ENCODE results near the gene BACH2.

Gene BACH2

GRCh38 chr6:90095788-90096187 is 200.9 kb downstream of the BACH2 start:
- no peak for DNase-seq (ENCODE audit: low read depth)

- DNase-seq (ENCODE audit: low read depth), result no peak
Observed at GRCh38 chr6:90095145-90095544, 201.5 kb downstream of the BACH2 start.

- no peak for DNase-seq (ENCODE audit: low read depth)
Observed at GRCh38 chr6:90093558-90094073, 203.0 kb downstream of the BACH2 start.

- no peak for DNase-seq (ENCODE audit: low read depth)
Observed at GRCh38 chr6:90090866-90091265, 205.8 kb downstream of the BACH2 start.

- DNase-seq (ENCODE audit: low read depth), result no peak
Observed at GRCh38 chr6:90088009-90088408, 208.6 kb downstream of the BACH2 start.

GRCh38 chr6:90087106-90087833 is 209.4 kb downstream of the BACH2 start:
- no peak for DNase-seq (ENCODE audit: low read depth)

GRCh38 chr6:90086517-90086916 is 210.1 kb downstream of the BACH2 start:
- DNase-seq (ENCODE audit: low read depth), result no peak

- no peak for DNase-seq (ENCODE audit: low read depth)
Observed at GRCh38 chr6:90083891-90084290, 212.8 kb downstream of the BACH2 start.

GRCh38 chr6:90082847-90083246 is 213.8 kb downstream of the BACH2 start:
- DNase-seq (ENCODE audit: low read depth), result no peak

GRCh38 chr6:90080876-90081481 is 215.7 kb downstream of the BACH2 start:
- peak; percentile 31 for DNase-seq (ENCODE audit: low read depth)

GRCh38 chr6:90079560-90080490 is 216.8 kb downstream of the BACH2 start:
- DNase-seq (ENCODE audit: low read depth), result no peak

- no peak for DNase-seq (ENCODE audit: low read depth)
Observed at GRCh38 chr6:90078513-90079289, 217.9 kb downstream of the BACH2 start.

- DNase-seq (ENCODE audit: low read depth), result no peak
Observed at GRCh38 chr6:90076511-90077415, 219.9 kb downstream of the BACH2 start.

- DNase-seq (ENCODE audit: low read depth), result no peak
Observed at GRCh38 chr6:90074161-90074850, 222.3 kb downstream of the BACH2 start.

- DNase-seq (ENCODE audit: low read depth), result no peak
Observed at GRCh38 chr6:90072935-90073464, 223.6 kb downstream of the BACH2 start.

GRCh38 chr6:90072501-90072900 is 224.1 kb downstream of the BACH2 start:
- DNase-seq (ENCODE audit: low read depth), result no peak

- no peak for DNase-seq (ENCODE audit: low read depth)
Observed at GRCh38 chr6:90068703-90069523, 227.7 kb downstream of the BACH2 start.

GRCh38 chr6:90068264-90068663 is 228.4 kb downstream of the BACH2 start:
- DNase-seq (ENCODE audit: low read depth), result no peak

GRCh38 chr6:90066697-90067096 is 229.9 kb downstream of the BACH2 start:
- DNase-seq (ENCODE audit: low read depth), result no peak
